GM21529 (cell line): ENCODE results near the gene NSD1.
"Not testable (repeated sequence)": the region's sequence is repeated elsewhere in the genome, so short reads cannot be mapped to it uniquely, and the experiment has no call there.

Experiments used
- ATAC-seq: cut with Tn5 transposase; IDR thresholded peaks from one replicate; pipeline ENCODE4 v1.9.1; 2021; ENCODE audit not compliant: unreplicated experiment

NSD1 gene

GRCh38 chr5:177338251-177339106, 204.9 kb downstream of the NSD1 start:
- ATAC-seq: no peak

- ATAC-seq: no peak
These were observed 205.6 kb downstream of the NSD1 start for GRCh38 chr5:177339107-177339638.

- ATAC-seq: not testable (repeated sequence)
These were observed 209.4 kb downstream of the NSD1 start for GRCh38 chr5:177343000-177343399.

- no peak for ATAC-seq
These were observed 210.2 kb downstream of the NSD1 start for GRCh38 chr5:177343777-177344176.

DNA sequence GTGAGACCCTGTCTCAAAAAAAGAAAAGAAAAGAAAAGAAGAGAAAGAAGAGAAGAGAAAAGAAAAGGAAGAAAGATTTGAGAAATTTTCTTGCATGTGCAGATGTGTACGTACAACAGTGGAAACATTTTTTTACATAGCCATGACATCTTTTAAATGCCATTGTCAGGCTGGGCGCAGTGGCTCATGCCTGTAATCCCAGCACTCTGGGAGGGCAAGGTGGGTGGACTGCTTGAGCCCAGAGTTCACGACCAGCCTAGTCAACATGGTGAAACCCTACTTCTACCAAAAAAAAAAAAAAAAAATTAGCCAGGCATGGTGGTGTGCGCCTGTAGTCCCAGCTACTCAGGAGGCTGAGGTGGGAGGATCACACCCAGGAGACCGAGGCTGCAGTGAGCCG, 211.3 kb downstream of the NSD1 start:
- no peak for ATAC-seq

DNA sequence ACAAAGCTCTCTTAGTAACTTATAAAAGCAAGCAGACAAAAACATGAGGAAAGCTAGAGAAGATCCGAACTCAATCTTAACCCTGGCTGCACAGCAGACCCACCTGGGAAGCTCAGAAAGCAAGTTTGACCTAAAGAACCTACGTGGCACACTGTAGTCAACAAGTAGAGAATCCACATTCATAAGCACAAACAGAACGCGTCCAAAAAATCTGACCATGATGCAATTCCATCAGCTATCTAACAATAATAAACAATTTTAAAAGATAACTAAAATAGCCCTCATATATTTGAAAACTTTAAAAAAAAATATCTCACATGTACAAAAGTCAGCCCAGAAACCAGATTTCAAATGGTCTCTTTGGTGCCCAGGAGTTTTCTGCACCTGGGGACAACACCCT, 213.2 kb downstream of the NSD1 start:
- ATAC-seq: no peak

DNA sequence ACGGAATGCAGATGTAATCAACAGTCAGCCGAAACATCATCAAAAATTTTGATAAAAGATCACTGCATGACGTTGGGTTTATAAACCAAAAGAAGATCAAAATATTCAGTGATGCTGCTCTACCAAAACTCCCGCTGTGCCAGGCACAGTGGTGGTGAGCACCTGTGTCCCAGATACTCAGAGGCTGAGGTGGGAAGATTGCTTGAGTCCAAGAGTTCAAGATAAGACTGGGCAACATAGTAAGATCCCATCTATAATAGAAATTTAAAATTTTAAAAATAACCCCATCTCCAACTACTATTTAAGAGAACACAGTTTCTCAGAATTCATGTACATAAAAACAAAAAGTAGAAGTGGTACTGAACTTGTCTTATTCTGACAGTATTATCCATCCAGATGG, 214.1 kb downstream of the NSD1 start:
- ATAC-seq: no peak

GRCh38 chr5:177349362-177349647, 215.7 kb downstream of the NSD1 start:
- no peak for ATAC-seq

DNA sequence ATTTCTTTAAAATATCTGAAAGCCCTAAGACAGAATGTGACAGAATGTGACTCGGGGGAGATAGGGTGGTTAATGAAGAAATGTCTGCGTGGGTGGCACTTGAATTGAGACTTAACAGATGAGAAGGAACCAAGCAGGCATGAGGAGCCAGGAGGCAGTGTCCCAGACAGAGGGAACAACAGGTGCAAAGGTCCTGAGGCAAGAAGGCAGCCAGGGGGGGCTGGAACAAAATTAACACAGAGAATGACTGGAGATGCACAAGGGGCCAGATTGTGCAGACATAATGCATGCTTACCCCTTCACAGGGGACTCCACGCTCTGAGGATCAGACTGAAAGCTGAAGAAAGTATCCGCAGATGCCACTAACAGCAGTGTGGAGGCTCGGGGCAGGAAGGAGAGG, 216.2 kb downstream of the NSD1 start:
- ATAC-seq: no peak
